D721Med (cell line): ENCODE data around the gene GH2.
"Not testable (repeated sequence)": the region's sequence is repeated elsewhere in the genome, so short reads cannot be mapped to it uniquely, and the experiment has no call there.

Source experiments
- DNase-seq: peaks from one replicate; pipeline ENCODE4 v3.0.0; 2011; ENCODE audit warnings: low spot score; ENCODE audit not compliant: insufficient read length
- FAIRE-seq: peaks from 2 replicates; lab custom pipeline; 2011; peaks lifted over from hg19 to GRCh38; lab: Jason Lieb, UNC
- CTCF ChIP-seq: IDR thresholded peaks from 2 replicates; pipeline ENCODE4 v1.5.1; 2012; ENCODE audit warnings: mild to moderate bottlenecking, control low read depth; ENCODE audit not compliant: insufficient read depth; ENCODE audit errors: missing control alignments

The GH2 gene

GRCh38 chr17:63926164-63926563 lies 44.4 kb upstream of the GH2 start:
- TF ChIP-seq CTCF: no peak
- DNase-seq (no peak), FAIRE-seq (no peak)

- DNase-seq: no peak
- no peak for TF ChIP-seq CTCF
- FAIRE-seq: no peak
Observed at GRCh38 chr17:63925615-63926014, 43.9 kb upstream of the GH2 start.

- FAIRE-seq, DNase-seq: not testable (repeated sequence)
Observed at GRCh38 chr17:63922402-63922801, 40.7 kb upstream of the GH2 start.

GRCh38 chr17:63920779-63921178 lies 39.0 kb upstream of the GH2 start:
- FAIRE-seq, DNase-seq: not testable (repeated sequence)

GRCh38 chr17:63920050-63920449 lies 38.3 kb upstream of the GH2 start:
- not testable (repeated sequence) for DNase-seq, FAIRE-seq

GRCh38 chr17:63919311-63919723 lies 37.6 kb upstream of the GH2 start:
- TF ChIP-seq CTCF: peak; percentile 81
- peak; percentile 88 for DNase-seq
- FAIRE-seq: no peak

GRCh38 chr17:63918789-63919305 lies 37.1 kb upstream of the GH2 start, which contains the start of gene GH1:
GH1 (minus strand) TSS chr17:63918839; CDS start chr17:63918776, 63 bp downstream.
- not testable (repeated sequence) for DNase-seq, FAIRE-seq

GRCh38 chr17:63918305-63918704 lies 36.6 kb upstream of the GH2 start:
- TF ChIP-seq CTCF: no peak
- no peak for DNase-seq
- FAIRE-seq: no peak

GRCh38 chr17:63917646-63918045 lies 35.9 kb upstream of the GH2 start:
- TF ChIP-seq CTCF: no peak
- no peak for FAIRE-seq
- no peak for DNase-seq

GRCh38 chr17:63917206-63917605 lies 35.5 kb upstream of the GH2 start:
- not testable (repeated sequence) for FAIRE-seq

More at GRCh38 chr17:63917206-63917605, 35.5 kb upstream of the GH2 start:
- DNase-seq: not testable (repeated sequence)
